HT-29 (cell line): ENCODE measurements around the gene TRIAP1. TPM values are rescaled to one million over a fixed set of nuclear protein-coding genes. Genes with fewer than 3 reads are reported as not detected.
"Not testable (repeated sequence)": the region's sequence is repeated elsewhere in the genome, so short reads cannot be mapped to it uniquely, and the experiment has no call there.

ENCODE experiments used
- DNase-seq: peaks from one replicate; pipeline ENCODE4 v3.0.0-alpha.2; 2015; ENCODE audit warnings: low spot score
- total RNA-seq: library from RNA; depleted of rRNA; stranded (reverse); fragments of >200 nt; shearing (Covaris generic); gene quantifications from 2 replicates; pipeline ENCODE4 v1.2.3, GENCODE V29; 2014

The TRIAP1 gene
- total RNA-seq, 1 experiment from 2014 or later = 16.0 TPM

DNA sequence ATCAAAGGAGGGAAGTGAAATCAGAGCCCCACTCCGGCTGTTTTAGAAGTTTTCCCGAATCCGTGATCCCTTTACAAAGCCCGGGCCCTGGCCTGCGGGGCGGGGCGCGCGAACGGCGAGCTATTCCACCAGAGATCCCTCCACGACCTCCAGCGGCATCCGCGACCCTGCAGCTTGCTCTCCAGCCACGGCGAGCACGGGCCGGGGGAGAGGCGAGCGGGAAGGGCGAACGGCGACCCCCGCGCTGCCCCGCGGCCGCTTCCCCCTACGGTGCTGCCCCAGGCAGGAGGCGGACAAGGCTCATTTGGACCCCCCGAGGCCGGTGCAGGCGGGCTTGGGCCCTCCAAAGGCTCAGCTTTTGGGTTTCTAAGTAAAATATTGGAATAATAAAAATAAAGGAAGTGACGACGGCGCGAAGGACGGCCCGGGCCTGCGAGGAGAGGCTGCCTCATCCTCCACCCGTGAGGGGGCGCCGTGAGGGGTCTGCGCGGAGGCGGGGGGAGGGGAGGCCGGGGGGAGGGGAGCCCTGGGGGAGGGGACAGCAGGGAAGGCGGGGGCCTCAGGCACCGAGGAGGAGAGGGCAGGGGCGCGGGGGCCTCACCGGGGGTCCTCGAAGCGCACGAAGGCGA is 22.8 kb upstream of the TRIAP1 start:
- DNase-seq = no peak

DNA sequence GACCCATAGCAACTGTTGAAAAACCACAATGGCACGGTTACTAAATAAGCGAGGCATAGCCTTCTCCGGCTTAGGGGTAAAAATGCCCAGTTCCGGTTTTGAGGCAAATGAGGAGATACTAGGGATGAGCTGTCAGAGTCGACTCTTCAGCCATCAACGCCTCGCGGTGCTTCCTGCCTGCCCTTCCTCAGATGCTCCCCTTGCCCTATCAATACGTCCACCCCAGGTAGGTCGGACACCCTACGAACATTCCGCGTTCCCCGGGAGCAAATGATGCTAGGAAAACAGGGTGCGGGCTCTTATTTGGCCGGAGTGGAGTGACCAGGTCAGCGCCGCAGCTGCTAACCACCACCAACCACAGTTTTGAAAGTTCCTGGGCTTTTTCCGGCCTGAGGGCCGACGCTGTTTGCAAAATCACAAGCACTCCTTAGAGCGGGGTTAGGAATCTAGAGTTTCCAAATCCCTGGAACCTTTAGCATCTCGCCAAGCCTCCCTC is 22.2 kb upstream of the TRIAP1 start:
- peak; percentile 56 for DNase-seq

- DNase-seq = no peak
These were observed 21.3 kb upstream of the TRIAP1 start for GRCh38 chr12:120467439-120467838.

DNA sequence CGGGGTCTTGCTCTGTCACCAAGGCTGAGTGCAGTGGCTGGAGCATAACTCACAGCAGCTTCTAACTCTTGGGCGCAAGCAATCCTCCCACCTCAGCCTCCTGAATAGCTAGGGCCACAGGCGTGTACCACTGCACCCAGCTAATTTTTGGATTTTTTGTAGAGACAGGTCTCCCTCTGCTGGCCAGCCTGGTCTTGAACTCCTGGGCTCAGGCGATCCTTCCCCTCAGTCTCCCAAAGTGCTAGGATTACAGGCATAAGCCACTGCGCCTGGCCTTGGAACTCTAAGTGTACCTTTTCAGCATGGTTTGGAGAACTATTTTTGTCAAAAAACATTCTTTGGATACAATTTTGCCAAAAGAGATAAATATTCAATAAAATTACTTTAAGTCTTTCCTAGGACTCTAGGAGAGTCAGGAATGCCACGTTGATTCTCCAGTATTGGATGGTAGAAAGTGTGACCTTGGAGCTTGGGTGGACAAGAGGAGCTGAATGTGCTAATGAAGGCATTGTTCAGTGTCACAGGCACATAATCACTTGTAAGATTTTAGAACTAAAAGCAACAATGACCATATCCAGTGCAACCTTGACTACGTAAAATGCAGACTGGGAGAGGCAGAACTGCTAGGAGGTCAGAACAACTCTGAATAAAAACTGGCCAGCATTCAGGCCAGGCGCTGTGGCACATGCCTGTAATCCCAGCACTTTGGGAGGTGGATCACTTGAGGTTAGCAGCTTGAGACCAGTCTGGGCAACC is 20.6 kb upstream of the TRIAP1 start:
- DNase-seq = peak; percentile 52

DNA sequence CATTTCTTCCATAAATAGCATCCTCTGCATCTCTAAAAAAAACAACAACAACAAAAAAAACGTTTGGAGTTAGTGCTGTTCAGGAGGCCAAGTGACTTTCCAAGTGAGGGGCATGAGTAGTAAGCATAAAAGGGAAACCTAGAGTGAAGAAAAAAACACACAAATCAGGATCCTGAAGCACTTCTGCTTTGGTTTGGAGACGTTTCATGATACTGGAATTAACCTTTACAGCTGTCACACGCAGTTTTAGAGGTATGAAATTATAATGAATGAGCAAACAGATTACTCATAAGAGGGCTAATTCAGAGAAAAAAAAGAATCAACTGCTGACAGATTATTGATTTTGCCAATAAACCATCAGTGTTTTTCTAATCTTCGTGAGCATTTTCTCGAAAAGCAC is 19.6 kb upstream of the TRIAP1 start:
- no peak for DNase-seq

DNA sequence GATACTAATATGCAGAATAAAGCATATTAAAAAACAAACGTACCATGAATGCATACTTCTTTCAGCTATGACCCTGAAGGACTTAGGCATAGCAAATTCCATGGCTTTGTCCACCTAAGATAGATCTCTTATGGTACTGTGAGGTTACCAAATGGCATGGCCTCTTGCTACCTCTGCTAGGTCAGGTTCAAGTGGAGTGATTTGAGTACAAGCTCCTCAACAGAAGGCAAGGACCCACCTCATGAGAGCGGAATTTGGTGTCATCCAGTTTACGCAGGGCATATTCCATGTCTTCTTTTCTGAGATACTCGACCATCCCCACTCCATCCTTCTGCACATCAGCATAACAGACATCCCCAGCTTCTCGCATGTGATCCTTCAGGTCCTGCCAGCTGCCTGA is 17.5 kb upstream of the TRIAP1 start:
- no peak for DNase-seq

- DNase-seq = no peak
These were observed 16.0 kb upstream of the TRIAP1 start for GRCh38 chr12:120462099-120462640.

DNA sequence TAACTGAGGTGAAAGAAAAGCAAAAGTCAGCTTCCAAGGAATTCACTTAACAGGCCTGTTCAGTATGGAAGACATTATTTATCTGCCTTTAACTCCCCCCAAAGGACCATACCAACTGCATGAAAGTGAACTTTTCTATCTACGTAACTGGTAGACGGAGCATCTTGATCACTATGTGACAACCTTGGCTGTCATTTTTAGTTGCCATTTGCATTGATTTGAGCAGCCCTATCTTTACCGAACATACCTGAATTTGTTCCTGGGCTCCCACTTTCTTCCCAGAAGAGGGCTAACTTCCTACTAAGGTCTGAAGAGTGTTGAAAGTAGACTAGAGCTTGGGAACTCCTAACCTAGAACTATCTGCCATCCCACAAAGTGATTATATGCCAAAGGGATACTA is 14.0 kb upstream of the TRIAP1 start:
- no peak for DNase-seq

- no peak for DNase-seq
These were observed 10.9 kb upstream of the TRIAP1 start for GRCh38 chr12:120457133-120457532.

- DNase-seq = no peak
These were observed 9.1 kb upstream of the TRIAP1 start for GRCh38 chr12:120455302-120455701.

GRCh38 chr12:120453977-120454376 is 7.8 kb upstream of the TRIAP1 start:
- no peak for DNase-seq

GRCh38 chr12:120453060-120453750 is 7.0 kb upstream of the TRIAP1 start:
- no peak for DNase-seq

- not testable (repeated sequence) for DNase-seq
These were observed 6.3 kb upstream of the TRIAP1 start for GRCh38 chr12:120452524-120452923.

DNA sequence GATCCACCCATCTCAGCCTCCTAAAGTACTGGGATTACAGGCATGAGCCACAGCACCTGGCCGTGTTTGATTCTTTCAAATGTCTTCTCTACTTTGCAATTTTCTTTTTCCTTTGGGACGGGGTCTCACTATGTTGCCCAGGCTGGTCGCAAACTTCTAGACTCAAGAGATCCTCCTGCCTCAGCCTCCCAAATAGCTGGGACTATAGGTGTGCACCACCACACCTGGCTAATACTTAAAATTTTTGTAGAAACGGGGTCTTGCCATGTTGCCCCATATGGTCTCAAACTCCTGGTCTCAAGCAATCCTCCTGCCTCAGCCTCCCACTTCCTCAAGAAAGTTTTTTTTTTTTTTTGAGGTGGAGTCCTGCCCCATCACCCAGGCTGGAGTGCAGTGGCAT is 1.8 kb upstream of the TRIAP1 start:
- DNase-seq = no peak

DNA sequence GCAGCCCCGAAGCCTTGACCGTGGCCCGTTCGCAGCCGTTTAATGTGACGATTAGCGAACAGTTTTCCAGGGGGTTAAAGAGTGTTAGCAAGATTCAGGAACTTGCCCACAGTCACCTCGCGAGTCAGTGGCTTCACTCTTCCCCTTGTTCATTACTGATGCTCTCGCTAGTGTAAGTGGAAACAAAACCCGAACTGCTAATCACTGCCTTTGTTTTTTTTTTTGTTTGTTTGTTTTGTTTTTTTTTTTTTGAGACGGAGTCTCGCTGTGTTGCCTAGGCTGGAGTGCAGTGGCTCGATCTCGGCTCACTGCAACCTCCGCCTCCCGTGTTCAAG is 627 bp upstream of the TRIAP1 start:
- not testable (repeated sequence) for DNase-seq

GRCh38 chr12:120444676-120445075 is 1.5 kb downstream of the TRIAP1 start:
- no peak for DNase-seq

GRCh38 chr12:120439646-120440247 is 6.4 kb downstream of the TRIAP1 start:
- peak; percentile 72 for DNase-seq

GRCh38 chr12:120438495-120439198 is 7.5 kb downstream of the TRIAP1 start:
- DNase-seq = no peak

DNA sequence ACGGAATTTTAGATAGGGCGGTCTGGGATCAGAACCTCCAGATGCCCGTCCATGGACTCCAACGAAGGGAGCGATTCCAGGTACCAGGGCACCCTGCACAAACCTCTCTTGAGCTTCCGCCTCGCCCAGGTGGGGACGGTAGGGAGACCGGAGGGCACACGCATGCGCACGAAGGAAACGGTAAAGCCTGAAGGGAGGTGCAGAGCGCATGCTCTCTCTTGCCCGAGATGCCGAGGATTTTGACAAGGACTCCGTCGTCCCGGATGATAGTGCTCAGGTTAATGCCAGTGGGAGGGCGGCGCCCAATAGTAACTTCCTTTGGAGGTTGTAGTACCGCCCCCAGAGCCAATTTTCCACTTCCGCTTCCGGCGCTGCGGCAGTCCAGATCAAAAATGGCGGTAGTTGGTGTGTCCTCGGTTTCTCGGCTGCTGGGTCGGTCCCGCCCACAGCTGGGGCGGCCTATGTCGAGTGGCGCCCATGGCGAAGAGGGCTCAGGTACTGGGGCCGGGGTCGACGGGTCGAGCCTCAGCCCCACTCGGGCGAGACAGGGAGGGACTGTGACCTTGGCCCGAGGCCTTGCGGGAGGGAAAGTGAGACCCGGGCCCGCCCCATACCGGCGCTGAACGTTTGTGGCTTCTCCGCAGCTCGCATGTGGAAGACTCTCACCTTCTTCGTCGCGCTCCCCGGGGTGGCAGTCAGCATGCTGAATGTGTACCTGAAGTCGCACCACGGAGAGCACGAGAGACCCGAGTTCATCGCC is 8.3 kb downstream of the TRIAP1 start, which contains the start of gene COX6A1:
Gene COX6A1, plus strand, starts transcription at position 379 of the 760 bp plus-strand sequence. Its CDS starts 14 bp downstream, at position 393.
- DNase-seq = peak; percentile 99

- DNase-seq = no peak
These were observed 13.2 kb downstream of the TRIAP1 start for GRCh38 chr12:120432772-120433525.
